ENCODE data around the gene LCE6A. TPM values are rescaled to one million over a fixed set of nuclear protein-coding genes. Genes with fewer than 3 reads are reported as not detected.
A peak's percentile ranks its signal among the peaks of the same experiment; 100 is the strongest.

LCE6A gene
- polyA plus RNA-seq, 1 of the 3 experiments (the other 2 are of a cell fraction) = not detected

DNA sequence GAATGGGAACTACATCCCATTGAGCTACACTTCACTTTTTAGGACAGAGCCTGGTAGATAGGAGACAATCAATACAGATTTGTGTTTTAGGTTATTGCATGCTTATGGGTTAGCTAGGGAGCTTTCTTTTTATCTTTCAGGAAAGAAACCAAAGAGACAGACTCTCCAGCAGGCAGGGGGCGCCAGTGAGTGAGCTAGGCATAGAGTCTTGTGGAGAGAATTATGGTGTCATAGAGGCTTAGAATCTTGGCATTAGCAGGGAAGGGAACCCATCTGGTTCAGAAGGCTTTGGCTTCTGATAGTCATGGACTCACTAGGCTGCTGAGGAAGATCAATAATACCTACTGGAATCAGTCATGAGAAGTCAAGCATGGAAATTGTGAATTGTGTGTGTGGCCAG is 35.4 kb downstream of the LCE6A start, which contains the start of gene SMCP:
TSS of gene SMCP (plus strand) at position 281 of the 400 bp plus-strand sequence. CDS start 6,101 bp downstream, outside the sequence.
- Histone ChIP-seq H3K4me2 (no peak within 1 kb of the TSS), H3K79me2 (ENCODE audit: insufficient read depth) (no peaks in the 10 kb centered on the region), H3K27ac (ENCODE audit: low read depth in 2 of 2, low read length in 1 of 2) (no peak within 1 kb of the TSS), H3K27me3 (ENCODE audit: insufficient read depth) (no peaks in the 10 kb centered on the region), H3K9me2 (no peaks in the 10 kb centered on the region), H3K4me1 (ENCODE audit: control insufficient read depth in 1 of 2, insufficient read depth in 2 of 2, low read depth in 1 of 2, low read length in 1 of 2) (no peaks in the 10 kb centered on the region; a peak in 1 of 4 replicates), H3K36me3 (replicated peaks in 1 of 2; ENCODE audit: control insufficient read depth in 1 of 2, insufficient read depth in 2 of 2, low read length in 1 of 2) (no peaks in the 10 kb centered on the region), H2AFZ (ENCODE audit: low read depth) (no peak within 1 kb of the TSS), H4K20me1 (ENCODE audit: insufficient read depth) (no peaks in the 10 kb centered on the region), H3F3A (replicated peaks; ENCODE audit: insufficient read depth) (peaks cover 7% of the 10 kb centered on the region), H3K4me3 (ENCODE audit: low read depth in 2 of 2, low read length in 1 of 2) (no peak within 1 kb of the TSS), H3K9ac (no peak within 1 kb of the TSS), H3K9me3 (no peaks in the 10 kb centered on the region)
- POLR2A ChIA-PET = no interaction called here
- CTCF ChIA-PET = interaction anchor here (1.0 to 1.7 kb wide), 2 partner anchors 8 to 315 kb away, joined by 3 to 6 read pairs; no protein-coding TSS in a partner anchor
- 11% methylated on average over 1 of the region's 1 CpG for WGBS (ENCODE audit: low lambda C conversion rate)
- DNase-seq = no peak
- TF ChIP-seq CTCF (IDR thresholded peaks at IDR 0.05) (peak; percentile 47), IRF3 (IDR thresholded peaks at IDR 0.05; ENCODE audit: low read depth, low read length) (no peak)

- Histone ChIP-seq H3K9me2 (no peaks in the 10 kb centered on the region), H3K9ac (no peak overlapping the region), H3F3A (replicated peaks; ENCODE audit: insufficient read depth) (peaks cover 4% of the 10 kb centered on the region), H3K27me3 (ENCODE audit: insufficient read depth) (no peaks in the 10 kb centered on the region), H3K79me2 (ENCODE audit: insufficient read depth) (no peaks in the 10 kb centered on the region), H4K20me1 (ENCODE audit: insufficient read depth) (no peaks in the 10 kb centered on the region), H3K4me1 (ENCODE audit: control insufficient read depth in 1 of 2, insufficient read depth in 2 of 2, low read depth in 1 of 2, low read length in 1 of 2) (peaks cover 0 to 11% of the 10 kb centered on the region in 2 experiments; a peak in 1 of 4 replicates), H3K4me2 (no peak overlapping the region), H3K36me3 (replicated peaks in 1 of 2; ENCODE audit: control insufficient read depth in 1 of 2, insufficient read depth in 2 of 2, low read length in 1 of 2) (no peaks in the 10 kb centered on the region), H3K4me3 (ENCODE audit: low read depth in 2 of 2, low read length in 1 of 2) (no peak overlapping the region), H2AFZ (ENCODE audit: low read depth) (no peak overlapping the region), H3K27ac (ENCODE audit: low read depth in 2 of 2, low read length in 1 of 2) (no peak overlapping the region), H3K9me3 (no peaks in the 10 kb centered on the region)
- ChIA-PET CTCF (interaction anchor here (1.1 kb wide), 1 partner anchor 32 kb away, joined by 3 read pairs; no protein-coding TSS in a partner anchor), POLR2A (no interaction called here)
- no peak for TF ChIP-seq CTCF (IDR thresholded peaks at IDR 0.05)
- no peak for TF ChIP-seq GABPA (IDR thresholded peaks at IDR 0.05; ENCODE audit: low read depth)
- TF ChIP-seq SIN3A (IDR thresholded peaks at IDR 0.05; ENCODE audit: borderline replicate concordance, low read depth, low read length) = no peak
- TF ChIP-seq MEF2A (IDR thresholded peaks at IDR 0.05; ENCODE audit: borderline replicate concordance, low read depth) = no peak
- no peak for DNase-seq
Measured at GRCh38 chr1:152879559-152880198, 37.0 kb downstream of the LCE6A start.
